Esophagus (tissue), 2 donors: ENCODE measurements around the gene AOPEP. TPM values are rescaled to one million over a fixed set of nuclear protein-coding genes. Genes with fewer than 3 reads are reported as not detected.

Experiments used
- H3K27ac ChIP-seq, 2 donors: one replicate each; pipeline ENCODE4 v1.5.1; 2013; ENCODE audit warnings: low read depth in 2 of 2, mild to moderate bottlenecking in 2 of 2, inconsistent platforms in 1 of 2, low read length in 1 of 2, moderate library complexity in 1 of 2
- H3K27me3 ChIP-seq, 2 donors: one replicate each; pipeline ENCODE4 v1.6.1; 2013; ENCODE audit warnings: low read length in 2 of 2, control low read depth in 1 of 2, mild to moderate bottlenecking in 1 of 2; ENCODE audit not compliant: insufficient read depth in 2 of 2, control insufficient read depth in 1 of 2
- H3K36me3 ChIP-seq, 2 donors: one replicate each; pipeline ENCODE4 v1.6.1; 2013; ENCODE audit warnings: low read length in 1 of 2; ENCODE audit not compliant: control insufficient read depth in 2 of 2, insufficient read depth in 2 of 2
- H3K4me1 ChIP-seq, 2 donors: one replicate each; pipeline ENCODE4 v1.6.1; 2013; ENCODE audit warnings: low read length in 1 of 2; ENCODE audit not compliant: control insufficient read depth in 2 of 2, insufficient read depth in 2 of 2
- H3K4me3 ChIP-seq, 2 donors: one replicate each; pipeline ENCODE4 v1.5.1; 2013; ENCODE audit warnings: low read length in 2 of 2, mild to moderate bottlenecking in 2 of 2, low read depth in 1 of 2, moderate library complexity in 1 of 2
- H3K9me3 ChIP-seq, 2 donors: one replicate each; pipeline ENCODE4 v1.6.1; 2013; ENCODE audit warnings: mild to moderate bottlenecking in 2 of 2, low read depth in 1 of 2, low read length in 1 of 2, moderate library complexity in 1 of 2; ENCODE audit not compliant: control insufficient read depth in 2 of 2, insufficient read depth in 1 of 2
- WGBS, 2 donors: extraction: QIAGEN DNeasy Blood & Tissue Kit; methylation state at CpG; one replicate each; pipeline ENCODE4 v1.1.7; 2013; 5-methylcytosine and 5-hydroxymethylcytosine counted together
- polyA plus RNA-seq, 2 donors: library from polyadenylated mRNA; stranded (reverse); fragments of 200-250 nt; gene quantifications; one replicate each; pipeline ENCODE4 v1.2.3, GENCODE V29; 2013
- donor health status: healthy with polysubstance abuse.
- donor health status: Bipolar disorder and iron deficiency.

AOPEP gene
- polyA plus RNA-seq, 2 donors: 99.6 to 111 TPM

DNA sequence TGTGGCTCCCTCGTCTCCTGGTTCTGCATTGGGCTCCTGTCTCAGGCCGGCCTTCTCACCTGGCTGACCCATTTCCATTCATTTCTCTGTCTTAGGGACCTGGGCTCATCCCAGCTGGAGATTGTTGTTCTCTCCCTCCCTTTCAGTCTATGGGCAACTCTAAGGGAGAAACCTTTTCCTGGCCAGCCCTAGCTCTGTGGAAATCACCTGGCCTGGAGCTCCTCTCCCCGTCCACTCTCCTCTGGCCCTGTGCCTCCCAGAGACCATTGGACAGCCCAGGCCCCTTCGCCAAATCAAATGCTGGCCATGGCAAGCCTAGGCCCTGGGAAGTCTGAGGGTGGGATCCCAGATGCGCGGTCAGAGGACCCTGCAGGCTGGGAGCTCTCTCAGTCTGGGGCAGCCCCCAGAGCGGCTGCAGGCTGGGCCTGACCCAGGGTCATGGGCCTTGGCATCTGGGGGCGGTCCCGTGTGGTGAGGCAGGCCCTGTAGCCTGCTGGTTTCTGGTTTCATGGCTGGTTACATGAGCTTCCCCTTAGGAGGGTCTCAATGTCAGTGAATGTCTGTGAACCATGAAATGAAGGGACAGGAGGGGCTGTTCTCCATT is 253.5 kb downstream of the AOPEP start:
- WGBS, 2 donors: 94 to 96% methylated on average over 9 of the region's 9 CpGs
- H3K36me3 ChIP-seq: no peaks in the 10 kb centered on the region
- H3K27ac ChIP-seq: no peak overlapping the region
- H3K4me1 ChIP-seq: no peaks in the 10 kb centered on the region
- no peaks in the 10 kb centered on the region for H3K27me3 ChIP-seq
- H3K4me3 ChIP-seq: no peak overlapping the region
- no peaks in the 10 kb centered on the region for H3K9me3 ChIP-seq

DNA sequence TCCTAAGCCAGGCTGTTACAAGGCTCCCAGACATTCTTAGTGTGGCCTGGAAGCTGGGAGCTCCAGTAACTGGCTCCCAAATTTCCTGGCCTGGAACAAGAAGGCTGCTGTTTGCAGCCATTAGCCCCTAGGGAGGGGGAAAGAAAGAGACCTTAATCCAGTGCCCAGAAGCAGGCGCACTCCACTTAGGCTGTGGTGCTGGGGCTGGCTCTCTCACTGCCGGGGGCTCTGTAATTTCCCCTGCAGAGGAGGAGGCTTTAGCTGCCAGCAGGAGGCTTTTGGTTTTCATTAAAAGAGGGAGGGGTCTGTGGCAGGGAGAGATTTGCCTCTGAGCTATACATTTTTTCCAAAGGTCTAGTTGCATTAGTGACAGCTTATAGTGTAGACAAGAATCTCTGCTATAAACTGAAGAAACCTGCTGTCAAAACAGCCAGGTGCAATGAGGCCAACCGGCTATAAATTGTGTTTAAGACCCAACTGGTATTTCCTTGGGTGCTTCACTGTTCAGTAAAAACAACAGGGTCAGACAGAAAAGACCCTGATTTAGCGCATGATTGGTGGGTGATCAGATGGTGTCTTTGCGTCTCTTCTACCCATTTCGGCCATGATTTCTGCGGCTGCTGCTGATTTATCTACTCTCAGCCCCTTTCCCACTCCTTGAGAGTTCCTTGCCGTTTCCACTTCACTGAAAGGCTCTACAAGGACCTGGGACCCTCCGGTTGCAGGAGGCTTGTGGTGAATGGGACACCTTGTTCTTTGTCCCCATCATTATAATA is 254.6 kb downstream of the AOPEP start:
- Histone ChIP-seq H3K4me1 (no peaks in the 10 kb centered on the region), H3K36me3 (no peaks in the 10 kb centered on the region), H3K27ac (no peak overlapping the region), H3K4me3 (no peak overlapping the region), H3K27me3 (no peaks in the 10 kb centered on the region), H3K9me3 (no peaks in the 10 kb centered on the region)
- WGBS, 2 donors: 91 to 94% methylated on average over 9 of the region's 9 CpGs

DNA sequence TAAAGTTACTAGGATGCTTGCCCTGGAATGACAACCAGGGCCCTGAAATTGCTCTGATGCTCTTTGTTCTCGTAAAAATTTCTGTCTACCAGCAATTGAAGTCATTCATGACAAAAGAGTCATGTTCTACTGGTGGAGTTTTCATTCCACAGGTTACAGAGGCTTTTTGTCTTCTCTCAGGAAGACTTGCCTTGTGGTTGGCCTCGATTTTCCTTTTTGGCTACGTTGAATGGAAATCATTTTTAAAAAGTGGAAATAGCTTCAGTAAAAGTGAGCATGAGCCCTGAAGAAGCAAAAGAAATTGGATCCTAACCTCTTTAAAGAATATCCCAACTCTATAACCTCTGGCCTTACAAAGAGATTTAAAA is 255.2 kb downstream of the AOPEP start:
- H3K27me3 ChIP-seq: no peaks in the 10 kb centered on the region
- H3K9me3 ChIP-seq: no peaks in the 10 kb centered on the region
- H3K27ac ChIP-seq: no peak overlapping the region
- no peak overlapping the region for H3K4me3 ChIP-seq
- 88 to 89% methylated on average over 3 of the region's 3 CpGs for WGBS, 2 donors
- H3K36me3 ChIP-seq: no peaks in the 10 kb centered on the region
- H3K4me1 ChIP-seq: no peaks in the 10 kb centered on the region

DNA sequence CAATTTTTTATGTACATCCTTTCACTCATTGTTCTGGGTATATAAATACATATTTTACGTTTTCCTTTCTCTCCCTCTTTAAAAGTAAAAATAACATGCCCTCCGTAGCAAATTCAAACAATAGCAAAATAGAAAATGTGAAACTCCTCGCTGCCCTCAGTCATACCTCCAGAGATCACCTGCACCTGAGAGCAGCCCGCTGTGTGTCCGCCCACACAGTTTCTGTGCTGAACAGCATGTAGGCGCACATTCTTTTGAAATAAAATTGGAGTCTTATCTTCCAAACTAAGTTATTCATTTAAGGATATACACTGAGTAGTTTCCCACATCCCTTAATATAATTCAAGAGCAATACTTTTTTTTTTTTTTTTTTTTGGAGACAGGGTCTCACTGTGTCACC is 255.7 kb downstream of the AOPEP start:
- Histone ChIP-seq H3K27ac (no peak overlapping the region), H3K4me1 (no peaks in the 10 kb centered on the region), H3K4me3 (no peak overlapping the region), H3K9me3 (no peaks in the 10 kb centered on the region), H3K36me3 (no peaks in the 10 kb centered on the region), H3K27me3 (no peaks in the 10 kb centered on the region)
- WGBS, 2 donors: 80 to 82% methylated on average over 6 of the region's 6 CpGs

DNA sequence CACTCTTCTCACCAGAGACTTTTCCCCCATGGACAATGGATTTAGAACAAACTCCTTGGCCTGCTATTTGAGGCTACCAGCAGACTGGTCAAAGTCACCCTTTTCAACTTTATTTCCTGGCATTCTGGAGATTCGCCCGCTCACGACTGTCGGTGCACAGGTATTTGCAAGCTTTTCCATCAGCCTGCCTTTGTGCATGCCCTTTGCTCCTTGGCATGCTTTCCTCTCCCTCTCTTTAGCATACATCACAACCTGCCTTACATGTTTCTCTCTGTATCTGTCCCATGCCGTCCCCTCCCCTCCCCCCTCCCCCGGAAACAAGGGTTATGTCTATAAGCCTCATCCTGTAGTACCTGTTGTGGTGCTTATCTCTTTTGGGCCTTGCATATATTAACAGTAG is 257.1 kb downstream of the AOPEP start:
- H3K27ac ChIP-seq: no peak overlapping the region
- no peaks in the 10 kb centered on the region for H3K36me3 ChIP-seq
- no peaks in the 10 kb centered on the region for H3K9me3 ChIP-seq
- no peaks in the 10 kb centered on the region for H3K27me3 ChIP-seq
- no peaks in the 10 kb centered on the region for H3K4me1 ChIP-seq
- WGBS, 2 donors: 91 to 92% methylated on average over 6 of the region's 6 CpGs
- H3K4me3 ChIP-seq: no peak overlapping the region

DNA sequence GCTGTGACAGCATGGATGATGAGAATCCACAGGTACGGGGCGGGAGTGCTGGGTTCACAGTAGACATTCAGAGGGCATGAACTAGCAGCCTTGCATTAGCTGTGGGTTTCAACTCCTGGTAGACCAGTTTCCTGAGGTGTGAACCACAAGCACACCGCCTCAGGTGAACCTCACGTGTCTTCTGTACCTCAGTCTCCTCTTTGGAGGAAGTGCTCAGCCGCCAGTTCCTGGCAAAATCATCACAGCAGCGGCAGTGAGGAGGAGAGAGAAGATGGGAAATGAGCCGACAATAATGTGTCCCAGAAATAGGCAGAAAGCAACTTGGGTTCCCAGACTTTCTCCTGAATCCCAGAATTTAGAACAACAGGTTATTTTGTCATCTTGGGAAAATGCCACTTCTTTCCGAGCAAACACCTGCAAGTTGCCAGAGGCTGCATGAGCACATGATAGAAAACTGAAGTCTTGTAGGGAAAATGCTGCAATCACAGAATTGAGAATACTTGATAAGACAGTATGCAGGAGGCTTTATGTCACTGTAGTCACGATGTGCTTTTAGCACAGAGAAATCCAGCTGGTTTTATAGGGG is 258.5 kb downstream of the AOPEP start:
- no peaks in the 10 kb centered on the region for H3K4me1 ChIP-seq
- H3K9me3 ChIP-seq: no peaks in the 10 kb centered on the region
- no peaks in the 10 kb centered on the region for H3K27me3 ChIP-seq
- H3K27ac ChIP-seq: no peak overlapping the region
- no peaks in the 10 kb centered on the region for H3K36me3 ChIP-seq
- 85 to 89% methylated on average over 9 of the region's 9 CpGs for WGBS, 2 donors
- no peak overlapping the region for H3K4me3 ChIP-seq

DNA sequence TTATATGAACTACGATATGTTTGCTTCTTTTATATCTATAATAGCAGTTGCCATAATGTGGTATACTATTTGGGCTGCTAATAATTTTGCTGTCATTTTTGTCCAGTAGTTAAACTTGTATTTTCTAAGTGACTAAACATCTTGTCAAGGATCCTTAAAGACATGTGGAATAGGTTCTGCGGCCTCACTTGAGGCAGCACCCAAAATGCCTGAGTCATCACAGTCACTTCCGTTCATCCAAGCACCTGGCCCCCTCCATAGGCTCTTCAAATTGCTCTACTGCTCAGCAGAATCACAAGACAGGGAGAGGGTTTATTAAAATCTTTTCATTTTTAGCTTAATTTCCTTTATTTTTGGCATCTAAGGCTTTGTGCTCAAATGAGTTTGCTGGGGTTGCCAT is 259.1 kb downstream of the AOPEP start:
- H3K9me3 ChIP-seq: no peaks in the 10 kb centered on the region
- no peaks in the 10 kb centered on the region for H3K4me1 ChIP-seq
- no peak overlapping the region for H3K4me3 ChIP-seq
- H3K27me3 ChIP-seq: no peaks in the 10 kb centered on the region
- WGBS, 2 donors: 85 to 93% methylated on average over 3 of the region's 3 CpGs
- H3K36me3 ChIP-seq: no peaks in the 10 kb centered on the region
- no peak overlapping the region for H3K27ac ChIP-seq

DNA sequence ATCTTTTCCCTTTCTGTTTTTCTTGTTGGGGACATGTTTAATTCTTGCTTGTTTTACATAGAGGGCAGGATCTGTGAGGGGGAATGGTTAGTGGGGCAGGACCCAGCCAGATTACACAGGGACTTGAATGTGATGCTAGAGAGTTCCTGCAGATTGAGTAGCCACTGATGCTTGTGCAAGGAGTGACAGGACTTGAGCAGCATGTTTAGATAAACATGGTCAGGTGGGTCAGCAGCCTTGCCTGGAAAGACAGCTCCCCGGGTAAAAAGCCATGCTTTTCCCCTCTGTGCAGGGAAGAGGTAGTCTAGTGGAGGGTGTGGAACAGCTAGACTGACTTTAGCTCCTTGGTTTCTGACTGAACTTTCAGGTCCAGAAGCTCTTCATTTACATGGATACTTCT is 261.2 kb downstream of the AOPEP start:
- Histone ChIP-seq H3K36me3 (no peaks in the 10 kb centered on the region), H3K4me1 (peaks cover 0 to 2% of the 10 kb centered on the region in 2 donors), H3K27ac (no peak overlapping the region), H3K4me3 (no peak overlapping the region), H3K27me3 (no peaks in the 10 kb centered on the region), H3K9me3 (no peaks in the 10 kb centered on the region)
- WGBS, 2 donors: 66 to 77% methylated on average over 1 of the region's 1 CpG

DNA sequence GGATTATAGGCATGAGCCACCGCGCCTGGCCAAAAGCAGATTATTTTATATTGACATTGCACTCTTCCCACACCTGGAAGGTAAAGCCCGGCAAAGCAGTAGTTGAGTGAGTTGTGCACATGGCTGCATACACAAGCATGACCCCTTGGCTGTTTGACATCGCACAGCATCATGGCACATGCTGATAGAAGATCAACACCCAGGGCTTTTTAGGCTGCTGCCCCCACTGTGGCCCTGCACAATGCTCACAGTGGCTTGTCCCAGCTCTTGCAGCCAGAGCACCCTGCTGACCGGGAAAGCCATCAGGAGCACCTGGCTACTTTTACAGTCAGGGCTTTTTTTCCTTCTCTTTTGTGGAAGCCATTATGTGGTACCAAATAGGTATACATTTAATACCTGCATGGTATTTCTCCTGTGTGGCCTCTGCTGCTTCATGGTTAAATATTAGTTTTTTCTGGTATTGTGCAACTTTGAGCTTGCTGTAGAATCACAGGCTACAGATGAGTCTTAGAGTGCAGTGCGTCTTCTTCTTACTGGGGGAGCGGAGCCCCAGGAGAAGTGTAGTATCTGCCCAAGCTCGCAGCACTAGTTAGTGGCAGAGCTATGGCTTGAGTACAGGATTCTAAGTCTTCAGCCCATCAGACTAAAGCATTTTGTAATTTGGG is 264.5 kb downstream of the AOPEP start:
- Histone ChIP-seq H3K4me3 (no peak overlapping the region), H3K4me1 (peaks cover 0 to 4% of the 10 kb centered on the region in 2 donors), H3K27ac (no peak overlapping the region), H3K36me3 (no peaks in the 10 kb centered on the region), H3K27me3 (no peaks in the 10 kb centered on the region), H3K9me3 (no peaks in the 10 kb centered on the region)
- 96 to 97% methylated on average over 8 of the region's 8 CpGs for WGBS, 2 donors
